OCI-LY1 (cell line): ENCODE results near the gene PRL.

Source experiments
- H2AFZ ChIP-seq: fragments of 200-600 bp; sonication (generic), shearing (Covaris generic); 2 replicates; pipeline ENCODE4 v1.6.0; 2014; ENCODE audit warnings: antibody characterized with exemption, mild to moderate bottlenecking, low read length
- H3F3A ChIP-seq: fragments of 200-600 bp; sonication (generic), shearing (Covaris generic); 2 replicates; pipeline ENCODE4 v1.6.0; 2014; ENCODE audit warnings: mild to moderate bottlenecking, antibody characterized with exemption, low read length, moderate library complexity; ENCODE audit not compliant: insufficient read depth
- H3K27ac ChIP-seq: fragments of 200-600 bp; sonication (generic); 2 replicates; pipeline ENCODE4 v1.5.1; 2014; ENCODE audit warnings: low read length, mixed run types, mild to moderate bottlenecking, low read depth; ENCODE audit not compliant: poor library complexity, severe bottlenecking
- H3K27me3 ChIP-seq: fragments of 200-600 bp; sonication (generic); 2 replicates; pipeline ENCODE4 v1.6.0; 2014; ENCODE audit warnings: antibody characterized with exemption, mild to moderate bottlenecking, low read length, moderate library complexity; ENCODE audit not compliant: insufficient read depth
- H3K36me3 ChIP-seq: fragments of 200-600 bp; sonication (generic); 2 replicates; pipeline ENCODE4 v1.6.1; 2014; ENCODE audit warnings: mild to moderate bottlenecking, antibody characterized with exemption, low read length, moderate library complexity, mixed read lengths; ENCODE audit not compliant: insufficient read depth
- H3K4me1 ChIP-seq: fragments of 200-600 bp; sonication (generic); 2 replicates; pipeline ENCODE4 v1.5.1; 2014; ENCODE audit warnings: mild to moderate bottlenecking, low read length, moderate library complexity; ENCODE audit not compliant: insufficient read depth, severe bottlenecking
- H3K4me2 ChIP-seq: fragments of 200-600 bp; sonication (generic), shearing (Covaris generic); 2 replicates; pipeline ENCODE4 v1.6.1; 2014; ENCODE audit warnings: low read length
- H3K4me3 ChIP-seq: fragments of 200-600 bp; sonication (generic); 2 replicates; pipeline ENCODE4 v1.5.1; 2014; ENCODE audit warnings: low read length, low read depth, mild to moderate bottlenecking, mixed read lengths; ENCODE audit not compliant: poor library complexity, severe bottlenecking
- H3K79me2 ChIP-seq: fragments of 200-600 bp; shearing (Covaris generic); 2 replicates; pipeline ENCODE4 v1.6.1; 2016; ENCODE audit warnings: mixed run types, low read length, mixed read lengths; ENCODE audit not compliant: insufficient read depth
- H3K9ac ChIP-seq: fragments of 200-600 bp; sonication (generic), shearing (Covaris generic); 2 replicates; pipeline ENCODE4 v1.6.1; 2014; ENCODE audit warnings: mild to moderate bottlenecking, low read length, mixed read lengths
- H3K9me2 ChIP-seq: fragments of 200-600 bp; sonication (generic), shearing (Covaris generic); 2 replicates; pipeline ENCODE4 v1.6.1; 2014; ENCODE audit warnings: low read depth, mild to moderate bottlenecking, low read length, mixed read lengths
- H3K9me3 ChIP-seq: fragments of 200-600 bp; shearing (Covaris generic); 2 replicates; pipeline ENCODE4 v1.6.1; 2014; ENCODE audit warnings: low read length, mixed read lengths
- H4K20me1 ChIP-seq: fragments of 200-600 bp; sonication (generic), shearing (Covaris generic); 2 replicates; pipeline ENCODE4 v1.6.0; 2016; ENCODE audit warnings: mild to moderate bottlenecking, low read length; ENCODE audit not compliant: insufficient read depth
- CTCF ChIP-seq: fragments of 200-600 bp; sonication (generic), shearing (Covaris generic); IDR thresholded peaks from 2 replicates; pipeline ENCODE4 v1.5.1; 2017; ENCODE audit warnings: mild to moderate bottlenecking, antibody characterized with exemption, low read length, moderate library complexity, mixed read lengths
- EZH2 ChIP-seq: fragments of 200-600 bp; sonication (generic), shearing (Covaris generic); IDR thresholded peaks from 2 replicates; pipeline ENCODE4 v1.8.0; 2017; ENCODE audit warnings: borderline replicate concordance, mixed run types, mild to moderate bottlenecking, antibody characterized with exemption, low read length, moderate library complexity, mixed read lengths

PRL gene

GRCh38 chr6:22288721-22289120 lies 8.1 kb downstream of the PRL start:
- no peaks in the 10 kb centered on the region for H3K79me2 ChIP-seq
- no peak overlapping the region for H3K4me2 ChIP-seq
- TF ChIP-seq EZH2 (no peak), CTCF (no peak)
- H2AFZ ChIP-seq = no peak overlapping the region
- no peaks in the 10 kb centered on the region for H3K9me3 ChIP-seq
- H3K9ac ChIP-seq = no peak overlapping the region
- H4K20me1 ChIP-seq = no peaks in the 10 kb centered on the region
- H3K27me3 ChIP-seq = no peaks in the 10 kb centered on the region
- H3K9me2 ChIP-seq = no peaks in the 10 kb centered on the region
- peaks cover 7% of the 10 kb centered on the region; the same call in 1 of the 2 replicates for H3K36me3 ChIP-seq
- no peaks in the 10 kb centered on the region for H3K4me1 ChIP-seq
- no peaks in the 10 kb centered on the region for H3F3A ChIP-seq
- H3K4me3 ChIP-seq = no peak overlapping the region
- H3K27ac ChIP-seq = no peak overlapping the region

GRCh38 chr6:22284666-22285065 lies 12.2 kb downstream of the PRL start:
- Histone ChIP-seq H3F3A (no peaks in the 10 kb centered on the region), H3K4me2 (no peak overlapping the region), H3K4me3 (no peak overlapping the region), H3K36me3 (no peaks in the 10 kb centered on the region; the same call in 1 of the 2 replicates), H3K27ac (no peak overlapping the region), H3K9ac (no peak overlapping the region), H2AFZ (no peak overlapping the region), H3K4me1 (no peaks in the 10 kb centered on the region), H3K79me2 (no peaks in the 10 kb centered on the region), H3K9me2 (no peaks in the 10 kb centered on the region), H3K9me3 (no peaks in the 10 kb centered on the region), H3K27me3 (no peaks in the 10 kb centered on the region), H4K20me1 (no peaks in the 10 kb centered on the region)
- no peak for TF ChIP-seq EZH2
- no peak for TF ChIP-seq CTCF

GRCh38 chr6:22281341-22282085 lies 15.3 kb downstream of the PRL start:
- Histone ChIP-seq H3K36me3 (no peaks in the 10 kb centered on the region), H4K20me1 (no peaks in the 10 kb centered on the region), H3K4me3 (no peak overlapping the region), H3F3A (no peaks in the 10 kb centered on the region), H3K4me1 (no peaks in the 10 kb centered on the region), H3K27ac (no peak overlapping the region), H3K27me3 (no peaks in the 10 kb centered on the region), H3K4me2 (no peak overlapping the region), H3K9me2 (no peaks in the 10 kb centered on the region), H3K9ac (no peak overlapping the region), H3K9me3 (no peaks in the 10 kb centered on the region), H3K79me2 (no peaks in the 10 kb centered on the region), H2AFZ (no peak overlapping the region)
- TF ChIP-seq EZH2 = no peak
- TF ChIP-seq CTCF = no peak
